MM.1S (cell line): Measurements from ENCODE around the gene MAN1C1.
A peak's percentile ranks its signal among the peaks of the same experiment; 100 is the strongest.

Experiments used
- DNase-seq: peaks from one replicate; pipeline ENCODE4 v3.0.0-alpha.2; 2015
- H2AFZ ChIP-seq: fragments of 300-600 bp; sonication (generic); 2 replicates; pipeline ENCODE4 v1.6.0; 2016; ENCODE audit warnings: antibody characterized with exemption, low read length
- H3F3A ChIP-seq: fragments of 300-600 bp; sonication (generic); 2 replicates; pipeline ENCODE4 v1.6.1; 2016; ENCODE audit warnings: mild to moderate bottlenecking, antibody characterized with exemption, low read length, moderate library complexity, mixed read lengths; ENCODE audit not compliant: insufficient read depth
- H3K27ac ChIP-seq: fragments of 300-600 bp; sonication (generic); 2 replicates; pipeline ENCODE4 v1.5.1; 2016; ENCODE audit warnings: mild to moderate bottlenecking, low read length
- H3K27me3 ChIP-seq: fragments of 300-600 bp; sonication (generic); replicated peaks from 2 replicates; pipeline ENCODE4 v1.6.0; 2016; ENCODE audit warnings: low read length; ENCODE audit not compliant: insufficient read depth
- H3K36me3 ChIP-seq: fragments of 300-600 bp; sonication (generic); replicated peaks from 2 replicates; pipeline ENCODE4 v1.6.1; 2016; ENCODE audit warnings: mild to moderate bottlenecking, low read length, mixed read lengths; ENCODE audit not compliant: insufficient read depth
- H3K4me1 ChIP-seq: fragments of 300-600 bp; sonication (generic); 2 replicates; pipeline ENCODE4 v1.6.1; 2016; ENCODE audit warnings: low read length, mixed read lengths
- H3K4me2 ChIP-seq: fragments of 300-600 bp; sonication (generic); 2 replicates; pipeline ENCODE4 v1.6.0; 2016; ENCODE audit warnings: low read depth, low read length
- H3K4me3 ChIP-seq: fragments of 300-600 bp; sonication (generic); 2 replicates; pipeline ENCODE4 v1.5.1; 2016; ENCODE audit warnings: low read length, mixed read lengths
- H3K79me2 ChIP-seq: fragments of 300-600 bp; sonication (generic); 2 replicates; pipeline ENCODE4 v1.6.1; 2016; ENCODE audit warnings: mixed run types, low read length, mixed read lengths
- H3K9ac ChIP-seq: fragments of 300-600 bp; sonication (generic); 2 replicates; pipeline ENCODE4 v1.6.1; 2016; ENCODE audit warnings: low read length, mixed read lengths
- H3K9me2 ChIP-seq: fragments of 300-600 bp; sonication (generic); replicated peaks from 2 replicates; pipeline ENCODE4 v1.6.1; 2016; ENCODE audit warnings: mild to moderate bottlenecking, low read length, mixed read lengths; ENCODE audit not compliant: insufficient read depth
- H3K9me3 ChIP-seq: fragments of 300-600 bp; sonication (generic); replicated peaks from 2 replicates; pipeline ENCODE4 v1.6.1; 2016; ENCODE audit warnings: mild to moderate bottlenecking, low read length, mixed read lengths; ENCODE audit not compliant: insufficient read depth
- H4K20me1 ChIP-seq: fragments of 300-600 bp; sonication (generic); 2 replicates; pipeline ENCODE4 v1.6.1; 2016; ENCODE audit warnings: mild to moderate bottlenecking, low read length, moderate library complexity, mixed read lengths; ENCODE audit not compliant: insufficient read depth
- CTCF ChIP-seq: fragments of 300-600 bp; sonication (generic); IDR thresholded peaks from 2 replicates; pipeline ENCODE4 v1.5.1; 2016; ENCODE audit warnings: antibody characterized with exemption, low read length, mixed read lengths
- EZH2 ChIP-seq: fragments of 300-600 bp; sonication (generic); optimal IDR thresholded peaks from 2 replicates; pipeline ENCODE3; 2017; ENCODE audit warnings: low read depth, mild to moderate bottlenecking, antibody characterized with exemption, low read length, mixed read lengths
- EZH2phosphoT487 ChIP-seq: fragments of 300-600 bp; sonication (generic); IDR thresholded peaks from 2 replicates; pipeline ENCODE4 v1.6.1; 2018; ENCODE audit warnings: antibody characterized with exemption, low read length

The MAN1C1 gene

GRCh38 chr1:25704267-25704691 lies 87.7 kb downstream of the MAN1C1 start:
- Histone ChIP-seq H3K79me2 (no peaks in the 10 kb centered on the region), H3K9me2 (no peaks in the 10 kb centered on the region), H3K9ac (no peak overlapping the region), H3K4me2 (no peak overlapping the region), H3K4me3 (no peak overlapping the region), H4K20me1 (no peaks in the 10 kb centered on the region), H3F3A (no peaks in the 10 kb centered on the region), H2AFZ (no peak overlapping the region), H3K4me1 (peaks cover 14% of the 10 kb centered on the region), H3K27ac (no peak overlapping the region), H3K36me3 (no peaks in the 10 kb centered on the region), H3K9me3 (no peaks in the 10 kb centered on the region), H3K27me3 (no peaks in the 10 kb centered on the region)
- no peak for TF ChIP-seq CTCF
- no peak for TF ChIP-seq EZH2
- TF ChIP-seq EZH2phosphoT487: no peak
- peak; percentile 67 for DNase-seq

- H4K20me1 ChIP-seq: no peaks in the 10 kb centered on the region
- H3K27me3 ChIP-seq: no peaks in the 10 kb centered on the region
- no peak overlapping the region for H3K4me3 ChIP-seq
- H3K36me3 ChIP-seq: no peaks in the 10 kb centered on the region
- no peak overlapping the region for H3K4me2 ChIP-seq
- no peaks in the 10 kb centered on the region for H3F3A ChIP-seq
- H3K9me2 ChIP-seq: no peaks in the 10 kb centered on the region
- H3K79me2 ChIP-seq: no peaks in the 10 kb centered on the region
- H3K27ac ChIP-seq: no peak overlapping the region
- peaks cover 14% of the 10 kb centered on the region for H3K4me1 ChIP-seq
- no peak overlapping the region for H3K9ac ChIP-seq
- no peak for DNase-seq
- no peak overlapping the region for H2AFZ ChIP-seq
- H3K9me3 ChIP-seq: no peaks in the 10 kb centered on the region
- no peak for TF ChIP-seq CTCF
- TF ChIP-seq EZH2phosphoT487: no peak
- TF ChIP-seq EZH2: no peak
These were observed 89.1 kb downstream of the MAN1C1 start for GRCh38 chr1:25705699-25706098.

- Histone ChIP-seq H4K20me1 (no peaks in the 10 kb centered on the region), H3K27ac (no peak overlapping the region), H3K27me3 (no peaks in the 10 kb centered on the region), H3K4me1 (peaks cover 14% of the 10 kb centered on the region), H3K4me3 (no peak overlapping the region), H3K9me3 (no peaks in the 10 kb centered on the region), H3K4me2 (no peak overlapping the region), H3K9me2 (no peaks in the 10 kb centered on the region), H2AFZ (no peak overlapping the region), H3K36me3 (no peaks in the 10 kb centered on the region), H3K9ac (no peak overlapping the region), H3F3A (no peaks in the 10 kb centered on the region), H3K79me2 (no peaks in the 10 kb centered on the region)
- TF ChIP-seq CTCF (no peak), EZH2 (no peak), EZH2phosphoT487 (no peak)
- DNase-seq: no peak
These were observed 89.8 kb downstream of the MAN1C1 start for GRCh38 chr1:25706146-25707089.
